Endodermal cell (in vitro differentiated cells): ENCODE data around the gene LONP2. TPM values are rescaled to one million over a fixed set of nuclear protein-coding genes. Genes with fewer than 3 reads are reported as not detected.

Experiments used
- DNase-seq: peaks from one replicate; pipeline ENCODE4 v3.0.0-alpha.2; 2017
- H3K27ac ChIP-seq: 2 replicates; pipeline ENCODE4 v1.5.1; 2013; ENCODE audit warnings: mild to moderate bottlenecking, low read depth, low read length, moderate library complexity
- H3K27me3 ChIP-seq: 2 replicates; pipeline ENCODE4 v1.6.1; 2013; ENCODE audit warnings: mild to moderate bottlenecking, low read length, moderate library complexity; ENCODE audit not compliant: insufficient read depth, control insufficient read depth, poor library complexity, severe bottlenecking
- H3K36me3 ChIP-seq: 2 replicates; pipeline ENCODE4 v1.7.0; 2013; ENCODE audit warnings: mild to moderate bottlenecking, low read length, moderate library complexity; ENCODE audit not compliant: control insufficient read depth, insufficient read depth
- H3K4me1 ChIP-seq: one replicate; pipeline ENCODE4 v1.7.0; 2013; ENCODE audit warnings: low read length; ENCODE audit not compliant: control insufficient read depth, insufficient read depth
- H3K4me3 ChIP-seq: 2 replicates; pipeline ENCODE4 v1.5.1; 2013; ENCODE audit warnings: mild to moderate bottlenecking, low read length, moderate library complexity
- H3K9ac ChIP-seq: 2 replicates; pipeline ENCODE4 v1.6.1; 2013; ENCODE audit warnings: mild to moderate bottlenecking, low read length, moderate library complexity; ENCODE audit not compliant: poor library complexity, severe bottlenecking; ENCODE audit errors: extremely low read depth
- H3K9me3 ChIP-seq: 2 replicates; pipeline ENCODE4 v1.6.1; 2013; ENCODE audit warnings: mild to moderate bottlenecking, low read length, moderate library complexity; ENCODE audit not compliant: control insufficient read depth
- H3K27ac Mint-ChIP-seq: 2 replicates; pipeline ENCODE4 v1.8.0; 2020; ENCODE audit warnings: mixed read lengths
- H3K27me3 Mint-ChIP-seq: 2 replicates; pipeline ENCODE4 v1.8.0; 2021; ENCODE audit warnings: mild to moderate bottlenecking, mixed read lengths; ENCODE audit not compliant: insufficient read depth
- H3K36me3 Mint-ChIP-seq: 2 replicates; pipeline ENCODE4 v1.8.0; 2020; ENCODE audit warnings: low read depth, mixed read lengths
- H3K4me1 Mint-ChIP-seq: 2 replicates; pipeline ENCODE4 v1.8.0; 2020; ENCODE audit warnings: mixed read lengths
- H3K4me3 Mint-ChIP-seq: 2 replicates; pipeline ENCODE4 v1.8.0; 2020; ENCODE audit warnings: mild to moderate bottlenecking, moderate library complexity, mixed read lengths
- H3K9me3 Mint-ChIP-seq: 2 replicates; pipeline ENCODE4 v1.8.0; 2020; ENCODE audit warnings: mild to moderate bottlenecking, mixed read lengths
- CTCF ChIP-seq: fragments of 200-600 bp; sonication (generic); conservative IDR thresholded peaks from 2 replicates; pipeline ENCODE4 v1.5.0; 2021; ENCODE audit warnings: antibody characterized with exemption, mild to moderate bottlenecking
- WGBS, 2 experiments: methylation state at CpG; one replicate each; pipeline versions ENCODE4 v1.1.5 to v1.1.7; 2013; ENCODE audit warnings: missing lambda C conversion rate in 2 of 2, mixed read lengths in 1 of 2; ENCODE audit not compliant: insufficient coverage in 1 of 2, insufficient read length in 1 of 2; 5-methylcytosine and 5-hydroxymethylcytosine counted together
- total RNA-seq, 2 donors: library from RNA; stranded (reverse); fragmentation: NEBNext Ultra II Directional in 1 of 2; extraction: Animal tissue kit (Norgen Biotek cat#: 25700) in 1 of 2; gene quantifications; 2 replicates in 1 of 2; 3 replicates in 1 of 2; pipeline ENCODE4 v1.2.1, GENCODE V29; 2021

Gene LONP2
- total RNA-seq, 2 donors from 2014 or later, result 33.2 to 33.6 TPM

GRCh38 chr16:48271728-48272127 is 27.6 kb downstream of the LONP2 start:
- H3K27ac Mint-ChIP-seq, result no peak overlapping the region
- H3K9me3 ChIP-seq, result no peaks in the 10 kb centered on the region
- H3K27ac ChIP-seq, result no peak overlapping the region
- no peaks in the 10 kb centered on the region for H3K27me3 Mint-ChIP-seq
- no peak overlapping the region for H3K4me3 Mint-ChIP-seq
- no peak overlapping the region for H3K9ac ChIP-seq
- WGBS, 2 experiments, result 99 to 100% methylated on average over 2 to 5 of the region's 5 CpGs
- peaks cover 8% of the 10 kb centered on the region for H3K4me1 Mint-ChIP-seq
- TF ChIP-seq CTCF, result no peak
- peaks cover 38% of the 10 kb centered on the region for H3K36me3 ChIP-seq
- H3K9me3 Mint-ChIP-seq, result no peaks in the 10 kb centered on the region
- H3K27me3 ChIP-seq, result no peaks in the 10 kb centered on the region
- H3K36me3 Mint-ChIP-seq, result peaks cover 5% of the 10 kb centered on the region
- H3K4me3 ChIP-seq, result no peak overlapping the region
- H3K4me1 ChIP-seq, result no peaks in the 10 kb centered on the region
- no peak for DNase-seq

GRCh38 chr16:48272837-48273421 is 28.8 kb downstream of the LONP2 start:
- no peak for DNase-seq
- H3K4me3 Mint-ChIP-seq, result no peak overlapping the region
- 87 to 90% methylated on average over 6 to 8 of the region's 8 CpGs for WGBS, 2 experiments

GRCh38 chr16:48274476-48274875 is 30.4 kb downstream of the LONP2 start:
- H3K4me3 Mint-ChIP-seq, result no peak overlapping the region
- peaks cover 45% of the 10 kb centered on the region for H3K36me3 ChIP-seq
- H3K4me1 Mint-ChIP-seq, result peaks cover 9% of the 10 kb centered on the region
- H3K9ac ChIP-seq, result no peak overlapping the region
- H3K4me3 ChIP-seq, result no peak overlapping the region
- H3K36me3 Mint-ChIP-seq, result peaks cover 17% of the 10 kb centered on the region
- H3K9me3 Mint-ChIP-seq, result no peaks in the 10 kb centered on the region
- no peak overlapping the region for H3K27ac ChIP-seq
- no peak for TF ChIP-seq CTCF
- H3K9me3 ChIP-seq, result no peaks in the 10 kb centered on the region
- DNase-seq, result no peak
- no peaks in the 10 kb centered on the region for H3K4me1 ChIP-seq
- no CpG with 5 or more reads among the region's 1 CpG for WGBS, 2 experiments
- H3K27me3 ChIP-seq, result no peaks in the 10 kb centered on the region
- no peaks in the 10 kb centered on the region for H3K27me3 Mint-ChIP-seq
- no peak overlapping the region for H3K27ac Mint-ChIP-seq

More at GRCh38 chr16:48272837-48273421, 28.8 kb downstream of the LONP2 start:
- Histone ChIP-seq H3K9me3 (no peaks in the 10 kb centered on the region), H3K27ac (no peak overlapping the region), H3K4me3 (no peak overlapping the region), H3K9ac (no peak overlapping the region), H3K4me1 (no peaks in the 10 kb centered on the region), H3K27me3 (no peaks in the 10 kb centered on the region), H3K36me3 (peaks cover 40% of the 10 kb centered on the region)
- Mint-ChIP-seq H3K27me3 (no peaks in the 10 kb centered on the region), H3K27ac (no peak overlapping the region), H3K9me3 (no peaks in the 10 kb centered on the region), H3K4me1 (peaks cover 12% of the 10 kb centered on the region), H3K36me3 (peaks cover 9% of the 10 kb centered on the region)
- no peak for TF ChIP-seq CTCF
